ENCODE data around the gene NKIRAS1. TPM values are rescaled to one million over a fixed set of nuclear protein-coding genes. Genes with fewer than 3 reads are reported as not detected.

Gene NKIRAS1
- total RNA-seq, 1 experiment from 2014 or later = 7.3 TPM

DNA sequence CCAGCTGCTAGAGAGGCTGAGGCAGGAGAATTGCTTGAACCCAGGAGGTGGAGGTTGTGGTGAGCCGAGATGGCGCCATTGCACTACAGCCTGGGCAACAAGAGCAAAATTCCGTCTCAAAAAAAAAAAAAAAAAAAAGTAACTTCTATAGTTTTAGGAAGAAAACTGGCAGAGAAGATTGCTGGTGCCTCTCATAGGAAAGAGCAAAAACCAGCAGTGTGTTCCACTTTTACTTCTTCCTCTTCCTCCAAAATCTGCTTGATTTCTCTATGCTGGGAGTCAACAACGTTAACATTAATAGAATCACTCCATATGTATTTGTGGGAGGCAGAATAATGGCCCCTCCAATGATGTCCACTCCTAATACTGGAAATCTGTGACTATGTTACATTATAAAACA is 15.8 kb upstream of the NKIRAS1 start:
- ATAC-seq (no peak), DNase-seq (ENCODE audit: low spot score) (no peak)
- CTCF ChIA-PET = no interaction called here
- Mint-ChIP-seq H3K4me3 (no peak overlapping the region), H3K9me3 (no peaks in the 10 kb centered on the region), H3K4me1 (peaks cover 4% of the 10 kb centered on the region; the same call in 1 of the 2 replicates), H3K27me3 (ENCODE audit: low read depth) (peaks cover 3% of the 10 kb centered on the region; the same call in 1 of the 2 replicates), H3K36me3 (no peaks in the 10 kb centered on the region), H3K27ac (no peak overlapping the region)
- POLR2A ChIA-PET = no interaction called here
- TF ChIP-seq, protein P1, sequence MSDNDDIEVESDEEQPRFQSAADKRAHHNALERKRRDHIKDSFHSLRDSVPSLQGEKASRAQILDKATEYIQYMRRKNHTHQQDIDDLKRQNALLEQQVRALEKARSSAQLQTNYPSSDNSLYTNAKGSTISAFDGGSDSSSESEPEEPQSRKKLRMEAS (CRISPR knock-in tag; IDR thresholded peaks at IDR 0.05) = no peak
- TF ChIP-seq GTF2I (CRISPR knock-in tag; conservative IDR thresholded peaks at IDR 0.05) (no peak), ZNF317 (CRISPR knock-in tag; IDR thresholded peaks at IDR 0.05; ENCODE audit: borderline replicate concordance, low read depth) (no peak), NFE2L1 (CRISPR knock-in tag; IDR thresholded peaks at IDR 0.05) (no peak)
- TF ChIP-seq, protein P2, sequence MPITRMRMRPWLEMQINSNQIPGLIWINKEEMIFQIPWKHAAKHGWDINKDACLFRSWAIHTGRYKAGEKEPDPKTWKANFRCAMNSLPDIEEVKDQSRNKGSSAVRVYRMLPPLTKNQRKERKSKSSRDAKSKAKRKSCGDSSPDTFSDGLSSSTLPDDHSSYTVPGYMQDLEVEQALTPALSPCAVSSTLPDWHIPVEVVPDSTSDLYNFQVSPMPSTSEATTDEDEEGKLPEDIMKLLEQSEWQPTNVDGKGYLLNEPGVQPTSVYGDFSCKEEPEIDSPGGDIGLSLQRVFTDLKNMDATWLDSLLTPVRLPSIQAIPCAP (CRISPR knock-in tag; IDR thresholded peaks at IDR 0.05) = no peak
- TF ChIP-seq, protein P3, sequence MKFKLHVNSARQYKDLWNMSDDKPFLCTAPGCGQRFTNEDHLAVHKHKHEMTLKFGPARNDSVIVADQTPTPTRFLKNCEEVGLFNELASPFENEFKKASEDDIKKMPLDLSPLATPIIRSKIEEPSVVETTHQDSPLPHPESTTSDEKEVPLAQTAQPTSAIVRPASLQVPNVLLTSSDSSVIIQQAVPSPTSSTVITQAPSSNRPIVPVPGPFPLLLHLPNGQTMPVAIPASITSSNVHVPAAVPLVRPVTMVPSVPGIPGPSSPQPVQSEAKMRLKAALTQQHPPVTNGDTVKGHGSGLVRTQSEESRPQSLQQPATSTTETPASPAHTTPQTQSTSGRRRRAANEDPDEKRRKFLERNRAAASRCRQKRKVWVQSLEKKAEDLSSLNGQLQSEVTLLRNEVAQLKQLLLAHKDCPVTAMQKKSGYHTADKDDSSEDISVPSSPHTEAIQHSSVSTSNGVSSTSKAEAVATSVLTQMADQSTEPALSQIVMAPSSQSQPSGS (CRISPR knock-in tag; IDR thresholded peaks at IDR 0.05; ENCODE audit: borderline replicate concordance, low read depth) = no peak
- TF ChIP-seq, protein P4, sequence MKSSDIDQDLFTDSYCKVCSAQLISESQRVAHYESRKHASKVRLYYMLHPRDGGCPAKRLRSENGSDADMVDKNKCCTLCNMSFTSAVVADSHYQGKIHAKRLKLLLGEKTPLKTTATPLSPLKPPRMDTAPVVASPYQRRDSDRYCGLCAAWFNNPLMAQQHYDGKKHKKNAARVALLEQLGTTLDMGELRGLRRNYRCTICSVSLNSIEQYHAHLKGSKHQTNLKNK (CRISPR knock-in tag; IDR thresholded peaks at IDR 0.05) = no peak

DNA sequence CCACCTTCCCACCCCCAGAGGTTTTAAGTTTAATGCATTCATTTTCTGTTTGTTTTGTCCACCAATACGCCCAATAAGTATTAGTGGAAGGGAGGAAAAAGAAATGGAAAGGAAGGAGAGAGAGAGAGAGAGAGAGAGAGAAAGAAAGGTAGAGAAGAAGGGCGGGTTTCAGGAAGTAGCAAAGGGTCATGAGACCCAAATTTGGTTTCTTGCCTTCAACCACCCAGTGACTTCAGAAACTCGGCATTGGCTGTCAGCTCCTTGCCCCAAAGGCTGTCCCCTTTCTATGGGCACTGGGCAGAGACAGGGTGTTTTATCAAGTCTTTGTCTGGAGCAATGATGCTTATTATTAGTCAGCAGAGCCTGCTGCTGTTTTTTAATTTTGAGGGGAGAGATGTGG is 14.8 kb upstream of the NKIRAS1 start:
- H3K36me3 Mint-ChIP-seq = no peaks in the 10 kb centered on the region
- TF ChIP-seq TEAD1 (CRISPR knock-in tag; IDR thresholded peaks at IDR 0.05) (no peak), STAT6 (CRISPR knock-in tag; conservative IDR thresholded peaks at IDR 0.05; ENCODE audit: low read depth) (no peak), OVOL2 (CRISPR knock-in tag; IDR thresholded peaks at IDR 0.05; ENCODE audit: borderline replicate concordance) (no peak), ZNF416 (CRISPR knock-in tag; IDR thresholded peaks at IDR 0.05) (no peak)
- TF ChIP-seq, protein P5, sequence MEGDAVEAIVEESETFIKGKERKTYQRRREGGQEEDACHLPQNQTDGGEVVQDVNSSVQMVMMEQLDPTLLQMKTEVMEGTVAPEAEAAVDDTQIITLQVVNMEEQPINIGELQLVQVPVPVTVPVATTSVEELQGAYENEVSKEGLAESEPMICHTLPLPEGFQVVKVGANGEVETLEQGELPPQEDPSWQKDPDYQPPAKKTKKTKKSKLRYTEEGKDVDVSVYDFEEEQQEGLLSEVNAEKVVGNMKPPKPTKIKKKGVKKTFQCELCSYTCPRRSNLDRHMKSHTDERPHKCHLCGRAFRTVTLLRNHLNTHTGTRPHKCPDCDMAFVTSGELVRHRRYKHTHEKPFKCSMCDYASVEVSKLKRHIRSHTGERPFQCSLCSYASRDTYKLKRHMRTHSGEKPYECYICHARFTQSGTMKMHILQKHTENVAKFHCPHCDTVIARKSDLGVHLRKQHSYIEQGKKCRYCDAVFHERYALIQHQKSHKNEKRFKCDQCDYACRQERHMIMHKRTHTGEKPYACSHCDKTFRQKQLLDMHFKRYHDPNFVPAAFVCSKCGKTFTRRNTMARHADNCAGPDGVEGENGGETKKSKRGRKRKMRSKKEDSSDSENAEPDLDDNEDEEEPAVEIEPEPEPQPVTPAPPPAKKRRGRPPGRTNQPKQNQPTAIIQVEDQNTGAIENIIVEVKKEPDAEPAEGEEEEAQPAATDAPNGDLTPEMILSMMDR (IDR thresholded peaks at IDR 0.05) = no peak
- no peaks in the 10 kb centered on the region for H3K9me3 Mint-ChIP-seq
- peaks cover 3% of the 10 kb centered on the region; the same call in 1 of the 2 replicates for H3K27me3 Mint-ChIP-seq (ENCODE audit: low read depth)
- POLR2A ChIA-PET = no interaction called here
- peaks cover 4% of the 10 kb centered on the region; the same call in 1 of the 2 replicates for H3K4me1 Mint-ChIP-seq
- CTCF ChIA-PET = no interaction called here
- ATAC-seq = no peak
- no peak for DNase-seq (ENCODE audit: low spot score)
- H3K4me3 Mint-ChIP-seq = no peak overlapping the region
- no peak overlapping the region for H3K27ac Mint-ChIP-seq

DNA sequence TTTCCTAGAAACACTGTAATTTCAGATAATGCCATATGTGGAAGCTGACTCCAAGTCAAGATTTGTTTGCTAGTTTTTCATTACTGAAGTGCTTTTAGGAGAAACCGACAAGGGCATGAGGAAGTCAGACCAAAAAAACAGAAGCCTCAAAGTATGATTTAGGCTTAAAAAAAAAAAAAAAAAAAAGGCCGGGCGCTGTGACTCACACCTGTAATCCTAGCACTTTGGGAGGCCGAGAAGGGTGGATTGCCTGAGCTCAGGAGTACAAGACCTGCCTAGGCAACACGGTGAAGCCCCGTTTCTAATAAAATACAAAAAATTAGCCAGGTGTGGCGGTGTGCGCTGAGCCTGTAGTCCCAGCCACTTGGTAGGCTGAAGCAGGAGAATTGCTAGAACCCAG is 11.7 kb upstream of the NKIRAS1 start:
- Mint-ChIP-seq H3K27ac (no peak overlapping the region), H3K9me3 (no peaks in the 10 kb centered on the region), H3K4me3 (no peak overlapping the region), H3K4me1 (peaks cover 13% of the 10 kb centered on the region), H3K36me3 (no peaks in the 10 kb centered on the region), H3K27me3 (ENCODE audit: low read depth) (no peaks in the 10 kb centered on the region)
- ChIA-PET POLR2A (interaction anchor here (2.3 kb wide), 1 partner anchor 11 kb away, joined by 17 read pairs; the partner anchor contains the start of genes NKIRAS1 and RPL15), CTCF (interaction anchor here (0.7 kb wide), 1 partner anchor 404 kb away, joined by 3 read pairs; no protein-coding TSS in a partner anchor)
- ATAC-seq (no peak), DNase-seq (ENCODE audit: low spot score) (no peak)
- TF ChIP-seq ZNF121 (CRISPR knock-in tag; IDR thresholded peaks at IDR 0.05) (no peak), NR2C2 (CRISPR knock-in tag; IDR thresholded peaks at IDR 0.05) (no peak), NFYB (CRISPR knock-in tag; conservative IDR thresholded peaks at IDR 0.05; ENCODE audit: low read depth) (no peak), FOXP4 (CRISPR knock-in tag; IDR thresholded peaks at IDR 0.05) (no peak), ESRRA (CRISPR knock-in tag; IDR thresholded peaks at IDR 0.05; ENCODE audit: borderline replicate concordance) (no peak), JAZF1 (CRISPR knock-in tag; IDR thresholded peaks at IDR 0.05) (no peak), ATF1 (CRISPR knock-in tag; IDR thresholded peaks at IDR 0.05) (no peak)
- TF ChIP-seq, protein P6, sequence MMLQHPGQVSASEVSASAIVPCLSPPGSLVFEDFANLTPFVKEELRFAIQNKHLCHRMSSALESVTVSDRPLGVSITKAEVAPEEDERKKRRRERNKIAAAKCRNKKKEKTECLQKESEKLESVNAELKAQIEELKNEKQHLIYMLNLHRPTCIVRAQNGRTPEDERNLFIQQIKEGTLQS (CRISPR knock-in tag; conservative IDR thresholded peaks at IDR 0.05) = no peak
- TF ChIP-seq, protein P7, sequence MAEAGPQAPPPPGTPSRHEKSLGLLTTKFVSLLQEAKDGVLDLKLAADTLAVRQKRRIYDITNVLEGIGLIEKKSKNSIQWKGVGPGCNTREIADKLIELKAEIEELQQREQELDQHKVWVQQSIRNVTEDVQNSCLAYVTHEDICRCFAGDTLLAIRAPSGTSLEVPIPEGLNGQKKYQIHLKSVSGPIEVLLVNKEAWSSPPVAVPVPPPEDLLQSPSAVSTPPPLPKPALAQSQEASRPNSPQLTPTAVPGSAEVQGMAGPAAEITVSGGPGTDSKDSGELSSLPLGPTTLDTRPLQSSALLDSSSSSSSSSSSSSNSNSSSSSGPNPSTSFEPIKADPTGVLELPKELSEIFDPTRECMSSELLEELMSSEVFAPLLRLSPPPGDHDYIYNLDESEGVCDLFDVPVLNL (CRISPR knock-in tag; IDR thresholded peaks at IDR 0.05; ENCODE audit: borderline replicate concordance, low read depth) = no peak

All from WTC11 (cell line).